BE2C (cell line): ENCODE results near the gene TSPAN9.
A peak's percentile ranks its signal among the peaks of the same experiment; 100 is the strongest.

Source experiments
- DNase-seq: peaks from one replicate; pipeline ENCODE4 v3.0.0-alpha.2; 2020
- H3K27me3 ChIP-seq: fragments of 250-450 bp; sonication (Bioruptor Pico); 2 replicates; pipeline ENCODE4 v1.5.1; 2020; ENCODE audit warnings: mild to moderate bottlenecking
- H3K36me3 ChIP-seq: fragments of 250-450 bp; sonication (Bioruptor Pico); 2 replicates; pipeline ENCODE4 v1.5.1; 2020; ENCODE audit warnings: mild to moderate bottlenecking
- H3K4me1 ChIP-seq: fragments of 250-450 bp; sonication (Bioruptor Pico); 2 replicates; pipeline ENCODE4 v1.5.1; 2020
- H3K4me3 ChIP-seq: 2 replicates; pipeline ENCODE4 v1.5.1; 2011; ENCODE audit warnings: low read depth, low read length
- H3K9me3 ChIP-seq: fragments of 250-450 bp; sonication (Bioruptor Pico); 2 replicates; pipeline ENCODE4 v1.5.1; 2020
- TF ChIP-seq, protein P1 (sequence below): IDR thresholded peaks from 2 replicates; pipeline ENCODE4 v1.5.1; 2012; ENCODE audit warnings: mild to moderate bottlenecking, low read depth, low read length

The TSPAN9 gene

DNA sequence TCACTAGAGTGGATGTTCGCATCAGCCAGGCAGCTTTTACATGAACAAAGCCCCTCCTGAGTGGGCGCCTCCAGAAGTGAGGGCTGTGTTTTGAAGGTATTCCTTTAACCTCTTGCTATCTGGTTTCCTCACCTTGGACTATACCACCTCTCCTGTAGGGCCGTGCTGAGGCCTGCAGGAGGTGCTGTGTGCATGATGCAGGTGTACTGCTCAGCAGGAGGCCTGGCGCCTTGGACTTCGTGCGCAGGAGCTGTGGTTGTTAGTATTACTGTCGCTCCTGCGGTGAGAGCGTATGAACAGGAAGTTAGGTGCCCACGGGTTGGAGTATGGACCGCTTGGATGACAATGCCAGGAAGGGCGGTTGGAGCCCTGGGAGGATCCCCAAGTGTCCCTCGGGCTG is 130.7 kb downstream of the TSPAN9 start:
- no peak for DNase-seq
- Histone ChIP-seq H3K4me1 (peaks cover 44% of the 10 kb centered on the region), H3K9me3 (no peaks in the 10 kb centered on the region), H3K36me3 (peaks cover 4% of the 10 kb centered on the region; the same call in 1 of the 2 replicates), H3K27me3 (no peaks in the 10 kb centered on the region), H3K4me3 (no peak overlapping the region)
- TF ChIP-seq, protein P1, sequence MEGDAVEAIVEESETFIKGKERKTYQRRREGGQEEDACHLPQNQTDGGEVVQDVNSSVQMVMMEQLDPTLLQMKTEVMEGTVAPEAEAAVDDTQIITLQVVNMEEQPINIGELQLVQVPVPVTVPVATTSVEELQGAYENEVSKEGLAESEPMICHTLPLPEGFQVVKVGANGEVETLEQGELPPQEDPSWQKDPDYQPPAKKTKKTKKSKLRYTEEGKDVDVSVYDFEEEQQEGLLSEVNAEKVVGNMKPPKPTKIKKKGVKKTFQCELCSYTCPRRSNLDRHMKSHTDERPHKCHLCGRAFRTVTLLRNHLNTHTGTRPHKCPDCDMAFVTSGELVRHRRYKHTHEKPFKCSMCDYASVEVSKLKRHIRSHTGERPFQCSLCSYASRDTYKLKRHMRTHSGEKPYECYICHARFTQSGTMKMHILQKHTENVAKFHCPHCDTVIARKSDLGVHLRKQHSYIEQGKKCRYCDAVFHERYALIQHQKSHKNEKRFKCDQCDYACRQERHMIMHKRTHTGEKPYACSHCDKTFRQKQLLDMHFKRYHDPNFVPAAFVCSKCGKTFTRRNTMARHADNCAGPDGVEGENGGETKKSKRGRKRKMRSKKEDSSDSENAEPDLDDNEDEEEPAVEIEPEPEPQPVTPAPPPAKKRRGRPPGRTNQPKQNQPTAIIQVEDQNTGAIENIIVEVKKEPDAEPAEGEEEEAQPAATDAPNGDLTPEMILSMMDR: peak; percentile 52

DNA sequence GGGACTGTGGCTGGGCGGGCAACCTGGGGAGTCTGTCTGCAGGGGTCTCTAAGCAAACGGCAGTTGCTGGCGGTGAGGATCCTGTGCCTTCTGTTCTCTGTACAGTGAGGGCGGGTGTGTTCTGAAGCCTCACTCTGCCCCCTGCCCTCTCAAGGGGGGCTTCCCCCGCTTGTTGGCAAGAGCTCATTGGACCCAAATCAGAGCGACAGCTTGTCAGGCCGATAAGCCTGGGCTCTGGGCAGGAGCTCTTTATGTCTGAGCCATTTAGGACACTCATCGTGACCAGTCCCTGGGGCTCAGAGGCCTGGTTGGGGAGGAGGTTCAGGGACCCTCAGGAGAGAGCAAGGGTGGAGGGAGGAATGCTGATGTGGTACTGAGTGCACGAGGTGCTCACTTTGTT is 136.0 kb downstream of the TSPAN9 start:
- DNase-seq: no peak
- Histone ChIP-seq H3K36me3 (peaks cover 10% of the 10 kb centered on the region; the same call in 1 of the 2 replicates), H3K9me3 (no peaks in the 10 kb centered on the region), H3K4me3 (no peak overlapping the region), H3K27me3 (no peaks in the 10 kb centered on the region), H3K4me1 (peaks cover 39% of the 10 kb centered on the region)
- TF ChIP-seq, protein P1: no peak

GRCh38 chr12:3213768-3214167 is 136.6 kb downstream of the TSPAN9 start:
- no peaks in the 10 kb centered on the region for H3K9me3 ChIP-seq
- H3K4me1 ChIP-seq: peaks cover 43% of the 10 kb centered on the region
- no peak for DNase-seq
- H3K4me3 ChIP-seq: no peak overlapping the region
- TF ChIP-seq, protein P1: no peak
- H3K27me3 ChIP-seq: no peaks in the 10 kb centered on the region
- peaks cover 10% of the 10 kb centered on the region; the same call in 1 of the 2 replicates for H3K36me3 ChIP-seq

- Histone ChIP-seq H3K4me3 (no peak overlapping the region), H3K4me1 (peaks cover 50% of the 10 kb centered on the region), H3K9me3 (no peaks in the 10 kb centered on the region), H3K36me3 (peaks cover 10% of the 10 kb centered on the region; the same call in 1 of the 2 replicates), H3K27me3 (no peaks in the 10 kb centered on the region)
- TF ChIP-seq, protein P1: no peak
- no peak for DNase-seq
These were observed 137.6 kb downstream of the TSPAN9 start for GRCh38 chr12:3214526-3215365.

GRCh38 chr12:3215410-3215975 is 138.3 kb downstream of the TSPAN9 start:
- TF ChIP-seq, protein P1: no peak
- no peaks in the 10 kb centered on the region for H3K27me3 ChIP-seq
- peaks cover 55% of the 10 kb centered on the region for H3K4me1 ChIP-seq
- H3K4me3 ChIP-seq: no peak overlapping the region
- H3K9me3 ChIP-seq: no peaks in the 10 kb centered on the region
- DNase-seq: no peak
- peaks cover 10% of the 10 kb centered on the region; the same call in 1 of the 2 replicates for H3K36me3 ChIP-seq

DNA sequence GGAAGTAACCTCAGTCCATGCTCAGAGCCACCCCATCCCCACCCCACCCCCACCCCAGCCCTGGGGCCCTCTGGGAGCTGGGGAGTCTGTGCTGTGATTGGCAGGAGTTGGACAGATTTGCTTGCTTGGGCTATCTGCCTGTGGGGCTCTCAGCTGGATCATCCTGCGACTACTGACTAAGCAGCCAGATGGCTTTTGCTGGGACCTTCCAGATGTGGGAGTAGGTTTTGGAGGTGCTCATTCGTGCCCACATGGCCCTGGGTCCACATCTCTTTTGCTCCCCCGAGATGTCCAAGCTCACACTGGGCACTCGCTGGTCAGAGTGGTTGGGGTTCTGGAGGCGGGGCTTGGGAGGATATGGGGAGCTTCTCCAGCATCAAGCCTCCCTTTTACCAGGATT is 138.9 kb downstream of the TSPAN9 start:
- Histone ChIP-seq H3K36me3 (peaks cover 10% of the 10 kb centered on the region; the same call in 1 of the 2 replicates), H3K9me3 (no peaks in the 10 kb centered on the region), H3K4me3 (no peak overlapping the region), H3K27me3 (no peaks in the 10 kb centered on the region), H3K4me1 (peaks cover 61% of the 10 kb centered on the region)
- DNase-seq: no peak
- TF ChIP-seq, protein P1: no peak
